GM19193 (cell line): ENCODE results near the gene FILIP1L.

Source experiments
- POLR2A ChIP-seq: IDR thresholded peaks from 4 replicates; pipeline ENCODE4 v1.6.1; 2011; ENCODE audit not compliant: insufficient read depth, insufficient read length; ENCODE audit errors: extremely low read depth

Gene FILIP1L

DNA sequence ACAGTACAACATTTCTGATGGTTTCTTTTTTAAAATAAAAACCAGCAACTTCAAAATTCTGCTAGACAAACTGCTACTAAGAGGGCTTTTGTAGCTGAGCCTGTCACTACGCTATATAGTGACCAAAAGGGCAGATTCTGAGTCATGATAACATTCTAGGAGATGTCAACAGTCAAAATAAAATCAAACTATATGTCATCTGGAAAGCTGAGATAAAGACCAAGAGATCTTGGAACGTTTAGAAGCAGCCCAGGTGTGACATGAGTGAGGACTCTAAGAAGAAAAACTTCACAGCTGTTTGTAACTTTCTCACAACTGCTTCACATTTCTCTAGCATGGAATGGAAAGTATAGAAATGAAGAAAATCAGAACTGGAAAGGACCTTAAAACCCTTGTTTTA is 84.6 kb downstream of the FILIP1L start:
- no peak for TF ChIP-seq POLR2A

DNA sequence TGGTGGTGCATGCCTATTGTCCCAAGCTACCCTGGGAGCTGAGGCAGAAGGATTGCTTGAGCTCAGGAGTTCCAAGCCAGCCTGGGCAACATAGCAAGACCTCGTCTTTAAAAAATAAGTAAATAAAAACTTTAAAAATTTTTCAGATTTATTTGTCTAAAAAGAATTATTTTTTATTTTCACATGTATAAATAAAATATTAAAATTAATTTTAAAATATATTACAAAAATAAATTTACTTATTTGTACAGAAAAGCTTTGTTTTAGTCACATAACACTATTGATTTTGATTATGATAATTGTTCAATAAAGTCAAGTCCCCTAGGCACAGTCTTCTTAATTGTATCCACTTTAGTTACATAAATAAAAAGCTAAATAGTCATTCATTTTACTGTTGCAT is 85.2 kb downstream of the FILIP1L start:
- TF ChIP-seq POLR2A: no peak

- no peak for TF ChIP-seq POLR2A
These were observed 87.0 kb downstream of the FILIP1L start for GRCh38 chr3:100027321-100027720.

DNA sequence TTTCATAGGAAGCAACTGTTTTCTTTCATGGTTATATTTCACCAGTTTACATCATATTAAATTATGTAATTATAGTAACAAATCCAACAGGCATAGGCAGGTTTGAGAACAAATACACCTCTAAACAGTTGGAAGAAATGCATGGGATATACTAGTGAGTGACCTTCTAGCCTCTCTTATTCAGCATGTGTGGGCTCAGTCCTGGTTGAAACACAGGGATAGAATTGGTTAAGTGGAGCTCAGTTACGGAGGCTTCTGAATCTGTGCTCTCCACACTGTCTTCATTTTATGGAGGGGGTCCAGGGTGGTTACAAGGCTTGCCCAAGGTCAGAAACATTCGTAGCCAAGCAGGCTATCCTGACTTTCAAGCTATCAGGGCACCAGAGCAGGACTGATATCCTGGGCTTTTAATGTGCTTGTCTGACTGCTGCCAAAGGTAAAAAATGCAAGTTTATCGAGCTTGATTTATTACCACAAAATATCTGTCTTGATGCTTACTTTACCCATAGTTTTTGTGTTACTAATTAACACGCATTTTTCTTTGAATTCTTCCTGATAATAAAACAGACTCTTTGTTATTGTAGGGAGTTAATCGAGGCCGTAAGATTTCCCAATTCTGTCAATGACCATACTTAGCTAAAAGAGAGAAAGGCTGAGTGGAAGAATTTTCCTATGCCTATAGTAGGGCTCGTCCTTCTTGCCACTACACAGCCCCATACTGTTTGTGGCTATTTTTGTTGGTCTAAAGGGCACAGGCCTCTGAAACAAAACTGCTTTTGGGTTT is 89.6 kb downstream of the FILIP1L start:
- no peak for TF ChIP-seq POLR2A

DNA sequence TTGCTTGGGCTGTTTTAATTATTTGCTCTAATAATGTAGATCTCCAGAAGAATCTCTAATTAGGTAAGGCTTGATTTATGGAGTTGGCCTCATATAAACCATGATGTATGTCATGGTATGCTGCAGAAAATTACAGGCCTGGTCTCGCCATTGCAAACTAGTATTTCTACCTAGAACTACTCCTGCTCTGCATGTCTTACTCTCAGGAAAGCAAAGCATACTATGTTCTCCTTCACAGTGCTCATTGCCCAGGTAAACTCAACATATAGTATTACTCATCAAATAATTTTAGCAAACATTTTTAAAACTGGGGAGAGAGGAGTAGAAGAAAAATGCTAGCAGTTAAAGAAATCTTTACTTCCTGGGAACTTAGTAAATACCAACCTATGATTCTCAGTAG is 90.7 kb downstream of the FILIP1L start:
- TF ChIP-seq POLR2A: no peak

GRCh38 chr3:100023150-100023549 is 91.2 kb downstream of the FILIP1L start:
- TF ChIP-seq POLR2A: no peak

- TF ChIP-seq POLR2A: no peak
These were observed 91.8 kb downstream of the FILIP1L start for GRCh38 chr3:100022506-100022905.

DNA sequence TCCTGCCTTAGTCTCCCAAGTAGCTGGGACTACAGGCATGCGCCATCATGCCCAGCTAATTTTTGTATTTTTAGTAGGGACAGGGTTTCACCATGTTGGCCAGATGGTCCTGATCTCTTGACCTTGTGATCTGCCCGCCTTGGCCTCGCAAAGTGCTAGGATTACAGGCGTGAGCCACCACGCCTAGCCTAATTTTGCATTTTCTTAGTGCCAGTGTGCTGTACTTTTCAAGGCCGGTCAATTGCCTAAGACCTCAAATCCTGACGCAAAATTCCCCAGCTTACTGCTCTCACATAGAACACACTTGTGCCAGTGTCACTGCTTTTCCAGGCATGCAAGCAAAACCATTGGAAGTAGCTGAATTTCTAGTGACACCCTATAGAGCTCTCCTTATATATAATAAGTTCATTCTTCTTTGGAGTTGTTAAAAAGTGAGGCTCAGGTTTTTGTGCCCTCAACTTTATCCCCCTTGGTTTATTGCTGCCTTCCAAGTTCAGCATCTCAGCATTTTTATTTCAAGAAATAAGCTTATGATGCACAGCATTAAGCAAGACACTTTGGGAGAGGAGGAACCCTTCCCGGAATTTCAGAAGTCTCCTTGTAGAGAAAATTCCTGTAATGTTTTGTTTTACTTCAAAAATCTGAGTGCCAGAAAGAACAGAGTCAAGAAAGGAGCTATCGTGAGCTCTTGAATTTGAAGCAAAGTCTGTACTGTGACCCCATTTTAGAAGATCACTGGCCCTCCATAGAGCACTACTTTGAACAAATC is 93.2 kb downstream of the FILIP1L start:
- TF ChIP-seq POLR2A: no peak

GRCh38 chr3:100019719-100020118 is 94.6 kb downstream of the FILIP1L start:
- TF ChIP-seq POLR2A: no peak

DNA sequence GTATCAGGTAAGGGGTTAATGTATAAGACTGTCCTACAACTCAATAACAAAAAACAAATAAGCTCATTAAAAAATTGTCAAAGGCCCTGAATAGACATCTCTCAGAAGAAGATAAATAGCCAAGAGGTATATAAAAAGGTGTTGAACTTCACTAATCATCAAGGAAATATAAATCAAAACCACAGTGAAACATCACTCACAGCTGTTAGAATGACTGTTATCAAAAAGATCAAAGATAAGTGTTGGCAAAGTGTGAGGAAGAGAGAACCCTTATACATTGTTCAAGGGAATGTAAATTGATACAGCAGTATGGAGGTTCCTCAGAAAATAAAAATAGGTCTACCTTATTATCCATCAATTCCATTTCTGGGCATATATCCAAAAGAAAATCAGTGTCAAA is 95.5 kb downstream of the FILIP1L start:
- no peak for TF ChIP-seq POLR2A

DNA sequence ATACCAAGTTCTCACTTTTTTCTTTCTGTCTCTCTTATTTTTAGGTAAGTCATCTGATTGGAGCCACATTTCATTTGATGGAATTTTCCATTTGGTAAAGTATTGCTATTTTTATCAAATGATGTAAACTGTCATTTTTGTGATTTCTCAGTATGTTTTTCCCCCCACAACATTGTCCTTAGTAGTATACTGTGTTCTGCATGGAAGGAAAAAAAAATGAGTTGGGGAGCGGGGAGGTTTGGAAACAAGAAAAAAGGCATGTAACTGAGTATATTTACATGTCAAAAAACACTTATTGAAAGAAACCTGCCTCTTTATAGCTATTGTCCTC is 104.2 kb downstream of the FILIP1L start:
- no peak for TF ChIP-seq POLR2A

- no peak for TF ChIP-seq POLR2A
These were observed 104.8 kb downstream of the FILIP1L start for GRCh38 chr3:100009276-100010086.

DNA sequence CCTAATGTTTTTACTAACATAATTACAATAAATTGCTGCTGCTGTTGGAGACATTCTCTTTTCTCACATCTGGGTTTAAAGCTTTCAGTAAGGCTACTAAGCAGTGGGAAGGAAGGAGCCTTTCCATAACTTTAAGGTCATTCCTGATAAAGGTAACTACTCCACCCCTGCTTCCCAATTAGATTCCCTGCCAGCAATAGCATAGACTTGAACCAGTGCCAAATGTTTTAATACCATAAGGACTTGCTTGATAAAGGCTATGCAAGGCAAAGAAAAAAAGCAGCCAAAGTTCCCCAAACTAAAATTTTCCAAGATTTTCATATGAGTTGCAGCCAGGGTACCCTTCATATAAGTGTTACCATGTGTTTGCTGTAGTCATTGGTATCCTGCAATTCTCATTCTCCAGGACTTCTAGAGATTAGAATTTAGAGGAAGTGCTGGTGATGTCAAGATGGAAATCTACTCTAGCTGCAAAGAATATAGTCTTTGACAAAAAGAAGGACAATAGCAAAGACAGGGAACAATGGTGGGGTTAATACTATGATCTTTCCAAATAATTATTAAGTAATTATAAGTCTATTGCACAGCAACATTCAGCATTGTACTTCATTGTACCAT is 106.1 kb downstream of the FILIP1L start:
- TF ChIP-seq POLR2A: no peak

DNA sequence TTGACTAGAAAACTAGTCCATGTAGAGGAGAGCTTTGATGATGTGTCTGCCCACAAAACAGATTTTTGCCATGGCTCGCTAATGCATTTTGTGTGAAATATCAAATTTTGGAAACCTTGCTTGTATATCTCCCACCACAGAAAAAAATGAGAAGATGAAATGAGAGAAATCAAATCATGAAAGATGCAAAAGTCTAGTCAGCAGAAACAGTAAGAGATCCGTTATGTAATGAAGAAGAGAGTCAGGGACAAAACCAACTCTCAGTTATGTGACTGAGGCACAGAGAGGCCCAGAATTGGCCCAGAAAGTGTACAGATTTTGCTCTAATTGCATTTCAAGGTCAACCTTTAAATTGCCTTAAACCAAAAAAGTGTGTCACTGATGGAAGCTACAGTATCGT is 107.0 kb downstream of the FILIP1L start:
- TF ChIP-seq POLR2A: no peak
